GM23248 (cell line): ENCODE data around the gene STMP1. TPM values are rescaled to one million over a fixed set of nuclear protein-coding genes. Genes with fewer than 3 reads are reported as not detected.

ENCODE experiments used
- DNase-seq: peaks from one replicate; pipeline ENCODE4 v3.0.0-alpha.2; 2015
- H2AFZ ChIP-seq: fragments of 200-600 bp; sonication (generic); 2 replicates; pipeline ENCODE4 v1.6.1; 2016; ENCODE audit warnings: antibody characterized with exemption
- H3F3A ChIP-seq: fragments of 200-600 bp; sonication (generic); 2 replicates; pipeline ENCODE4 v1.6.1; 2016; ENCODE audit warnings: mild to moderate bottlenecking, antibody characterized with exemption, mixed run types; ENCODE audit not compliant: insufficient read depth
- H3K27ac ChIP-seq: fragments of 200-600 bp; sonication (generic); 2 replicates; pipeline ENCODE4 v1.5.1; 2016; ENCODE audit warnings: mild to moderate bottlenecking
- H3K27me3 ChIP-seq: fragments of 200-600 bp; sonication (generic); replicated peaks from 2 replicates; pipeline ENCODE4 v1.6.1; 2016; ENCODE audit warnings: mild to moderate bottlenecking; ENCODE audit not compliant: insufficient read depth
- H3K36me3 ChIP-seq: fragments of 200-600 bp; sonication (generic); 2 replicates; pipeline ENCODE4 v1.6.1; 2016; ENCODE audit warnings: low read depth, mild to moderate bottlenecking
- H3K4me1 ChIP-seq: fragments of 200-600 bp; sonication (generic); 2 replicates; pipeline ENCODE4 v1.6.1; 2016; ENCODE audit warnings: mild to moderate bottlenecking; ENCODE audit not compliant: insufficient read depth
- H3K4me2 ChIP-seq: fragments of 200-600 bp; sonication (generic); one replicate; pipeline ENCODE4 v1.6.1; 2016; ENCODE audit warnings: mild to moderate bottlenecking; ENCODE audit not compliant: unreplicated experiment
- H3K4me3 ChIP-seq: fragments of 200-600 bp; sonication (generic); 2 replicates; pipeline ENCODE4 v1.5.1; 2016; ENCODE audit warnings: mild to moderate bottlenecking
- H3K79me2 ChIP-seq: fragments of 200-600 bp; sonication (generic); 2 replicates; pipeline ENCODE4 v1.6.1; 2016; ENCODE audit warnings: mild to moderate bottlenecking; ENCODE audit not compliant: insufficient read depth
- H3K9ac ChIP-seq: fragments of 200-600 bp; sonication (generic); 2 replicates; pipeline ENCODE4 v1.6.1; 2016; ENCODE audit warnings: mild to moderate bottlenecking
- H3K9me2 ChIP-seq: fragments of 200-600 bp; sonication (generic); 2 replicates; pipeline ENCODE4 v1.6.1; 2016; ENCODE audit warnings: mixed run types, mild to moderate bottlenecking, moderate library complexity; ENCODE audit not compliant: insufficient read depth
- H3K9me3 ChIP-seq: fragments of 200-600 bp; sonication (generic); one replicate; pipeline ENCODE4 v1.6.1; 2017; ENCODE audit warnings: low read depth
- H4K20me1 ChIP-seq: fragments of 200-600 bp; sonication (generic); 2 replicates; pipeline ENCODE4 v1.6.0; 2016; ENCODE audit not compliant: insufficient read depth
- EZH2 ChIP-seq: fragments of 200-600 bp; sonication (generic); IDR thresholded peaks from 2 replicates; pipeline ENCODE4 v1.6.1; 2018; ENCODE audit warnings: antibody characterized with exemption, mild to moderate bottlenecking; ENCODE audit not compliant: insufficient read depth, poor library complexity, severe bottlenecking
- EZH2phosphoT487 ChIP-seq: fragments of 200-600 bp; sonication (generic); IDR thresholded peaks from 2 replicates; pipeline ENCODE4 v1.6.1; 2018; ENCODE audit warnings: antibody characterized with exemption, moderate library complexity, mild to moderate bottlenecking, low read depth; ENCODE audit not compliant: insufficient read depth
- WGBS, 2 experiments: methylation state at CpG; one replicate each; pipeline ENCODE4 v1.1.6; 2015 to 2017; ENCODE audit warnings: low lambda C conversion rate in 2 of 2, low coverage in 1 of 2; ENCODE audit errors: missing lambda C conversion rate in 2 of 2; 5-methylcytosine and 5-hydroxymethylcytosine counted together
- in situ Hi-C: fragments of 300-500 bp; cut with MboI; formaldehyde crosslinking; loops from 2 replicates; pipeline ENCODE4 v1.15.0; 2020
- polyA plus RNA-seq: library from polyadenylated mRNA; unstranded; fragments of >200 nt; fragmentation: Nextera tagmentation; extraction: Ambion mirVana; gene quantifications from 2 replicates; pipeline ENCODE4 v1.2.1, GENCODE V29; 2016
- total RNA-seq: library from RNA; depleted of rRNA; stranded (reverse); fragments of >200 nt; shearing (Covaris generic); gene quantifications from 2 replicates; pipeline ENCODE4 v1.2.3, GENCODE V29; 2014

The STMP1 gene
- total and polyA plus RNA-seq, 2 experiments from 2014 or later: 16.9 to 97.0 TPM

GRCh38 chr7:135704074-135704473 lies 41.8 kb downstream of the STMP1 start:
- Histone ChIP-seq H3F3A (no peaks in the 10 kb centered on the region), H3K9me3 (no peaks in the 10 kb centered on the region), H2AFZ (no peak overlapping the region), H3K4me2 (no peak overlapping the region), H3K27ac (no peak overlapping the region), H3K4me3 (no peak overlapping the region), H3K79me2 (no peaks in the 10 kb centered on the region), H3K4me1 (no peaks in the 10 kb centered on the region), H3K27me3 (no peaks in the 10 kb centered on the region), H3K9me2 (no peaks in the 10 kb centered on the region), H3K36me3 (no peaks in the 10 kb centered on the region), H3K9ac (no peak overlapping the region), H4K20me1 (no peaks in the 10 kb centered on the region)
- WGBS, 2 experiments: 67 to 80% methylated on average over 2 of the region's 2 CpGs
- TF ChIP-seq EZH2: no peak
- no peak for TF ChIP-seq EZH2phosphoT487
- in situ Hi-C loops: no loop called here
- no peak for DNase-seq

DNA sequence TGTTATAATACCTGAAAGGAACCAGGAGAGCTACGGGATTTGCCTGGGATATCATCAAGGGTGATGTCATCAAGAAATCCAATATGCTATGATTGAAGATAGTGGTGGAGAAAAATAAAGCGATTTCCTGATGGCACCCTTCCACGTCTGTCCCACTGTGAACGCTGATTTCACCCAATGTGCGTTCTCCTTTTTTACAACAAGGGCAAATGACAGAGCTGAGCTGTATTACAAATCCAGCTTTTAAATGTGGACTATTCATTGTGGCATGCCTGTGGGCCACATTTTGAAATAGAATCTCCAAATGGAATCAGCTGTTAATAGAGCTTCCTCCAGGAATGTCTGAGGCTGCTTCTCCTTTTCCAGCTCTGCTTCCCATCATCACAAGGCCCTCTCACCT lies 42.4 kb downstream of the STMP1 start:
- no peak for TF ChIP-seq EZH2phosphoT487
- no peak for TF ChIP-seq EZH2
- Histone ChIP-seq H3F3A (no peaks in the 10 kb centered on the region), H3K4me3 (no peak overlapping the region), H3K27me3 (no peaks in the 10 kb centered on the region), H3K27ac (no peak overlapping the region), H3K4me1 (no peaks in the 10 kb centered on the region), H4K20me1 (no peaks in the 10 kb centered on the region), H3K36me3 (no peaks in the 10 kb centered on the region), H3K9ac (no peak overlapping the region), H3K9me2 (no peaks in the 10 kb centered on the region), H3K4me2 (no peak overlapping the region), H2AFZ (no peak overlapping the region), H3K9me3 (no peaks in the 10 kb centered on the region), H3K79me2 (no peaks in the 10 kb centered on the region)
- in situ Hi-C loops: no loop called here
- WGBS, 2 experiments: 77 to 79% methylated on average over 5 of the region's 5 CpGs
- DNase-seq: no peak

- H2AFZ ChIP-seq: no peak overlapping the region
- TF ChIP-seq EZH2phosphoT487: no peak
- TF ChIP-seq EZH2: no peak
- WGBS, 2 experiments: 87 to 88% methylated on average over 20 of the region's 20 CpGs
- H3K27ac ChIP-seq: no peak overlapping the region
- in situ Hi-C loops: no loop called here
- H3K27me3 ChIP-seq: no peaks in the 10 kb centered on the region
- no peaks in the 10 kb centered on the region for H3K79me2 ChIP-seq
- no peaks in the 10 kb centered on the region for H3K9me3 ChIP-seq
- no peak overlapping the region for H3K4me2 ChIP-seq
- DNase-seq: no peak
- no peaks in the 10 kb centered on the region for H4K20me1 ChIP-seq
- no peaks in the 10 kb centered on the region for H3K36me3 ChIP-seq
- no peaks in the 10 kb centered on the region for H3K9me2 ChIP-seq
- H3F3A ChIP-seq: 0 out of 2 replicates have a peak, but pooled peaks cover 2% of the 10 kb centered on the region
- H3K9ac ChIP-seq: no peak overlapping the region
- no peak overlapping the region for H3K4me3 ChIP-seq
- no peaks in the 10 kb centered on the region for H3K4me1 ChIP-seq
These were observed 43.9 kb downstream of the STMP1 start for GRCh38 chr7:135706038-135706742.

GRCh38 chr7:135706858-135707569 lies 44.7 kb downstream of the STMP1 start:
- DNase-seq: no peak
- Histone ChIP-seq H3K4me2 (no peak overlapping the region), H3K4me3 (no peak overlapping the region), H3K27ac (no peak overlapping the region), H3K9ac (no peak overlapping the region), H3K9me3 (no peaks in the 10 kb centered on the region), H3K9me2 (no peaks in the 10 kb centered on the region), H3F3A (0 out of 2 replicates have a peak, but pooled peaks cover 4% of the 10 kb centered on the region), H3K79me2 (no peaks in the 10 kb centered on the region), H3K27me3 (no peaks in the 10 kb centered on the region), H4K20me1 (no peaks in the 10 kb centered on the region), H2AFZ (no peak overlapping the region), H3K36me3 (no peaks in the 10 kb centered on the region), H3K4me1 (no peaks in the 10 kb centered on the region)
- in situ Hi-C loops: no loop called here
- WGBS, 2 experiments: 84% methylated on average over 7 of the region's 7 CpGs
- TF ChIP-seq EZH2phosphoT487 (no peak), EZH2 (no peak)
